RPMI7951 (cell line): ENCODE data around the gene DEFB132. TPM values are rescaled to one million over a fixed set of nuclear protein-coding genes. Genes with fewer than 3 reads are reported as not detected.
"Not testable (repeated sequence)": the region's sequence is repeated elsewhere in the genome, so short reads cannot be mapped to it uniquely, and the experiment has no call there.

Source experiments
- DNase-seq: peaks from one replicate; pipeline ENCODE4 v3.0.0-alpha.2; 2012; ENCODE audit warnings: low read depth
- total RNA-seq: library from RNA; depleted of rRNA; stranded (reverse); fragments of >200 nt; shearing (Covaris generic); gene quantifications from 2 replicates; pipeline ENCODE4 v1.2.3, GENCODE V29; 2014; rRNA removed

Gene DEFB132
- total RNA-seq = not detected in 2 replicates

GRCh38 chr20:257419-257818 lies at the start of gene DEFB132:
Gene DEFB132 (plus strand): TSS chr20:257724. CDS start chr20:257779, 55 bp downstream.
- DNase-seq = no peak

- DNase-seq = peak; percentile 71
Observed at GRCh38 chr20:208942-209566, 48.5 kb upstream of the DEFB132 start.

DNA sequence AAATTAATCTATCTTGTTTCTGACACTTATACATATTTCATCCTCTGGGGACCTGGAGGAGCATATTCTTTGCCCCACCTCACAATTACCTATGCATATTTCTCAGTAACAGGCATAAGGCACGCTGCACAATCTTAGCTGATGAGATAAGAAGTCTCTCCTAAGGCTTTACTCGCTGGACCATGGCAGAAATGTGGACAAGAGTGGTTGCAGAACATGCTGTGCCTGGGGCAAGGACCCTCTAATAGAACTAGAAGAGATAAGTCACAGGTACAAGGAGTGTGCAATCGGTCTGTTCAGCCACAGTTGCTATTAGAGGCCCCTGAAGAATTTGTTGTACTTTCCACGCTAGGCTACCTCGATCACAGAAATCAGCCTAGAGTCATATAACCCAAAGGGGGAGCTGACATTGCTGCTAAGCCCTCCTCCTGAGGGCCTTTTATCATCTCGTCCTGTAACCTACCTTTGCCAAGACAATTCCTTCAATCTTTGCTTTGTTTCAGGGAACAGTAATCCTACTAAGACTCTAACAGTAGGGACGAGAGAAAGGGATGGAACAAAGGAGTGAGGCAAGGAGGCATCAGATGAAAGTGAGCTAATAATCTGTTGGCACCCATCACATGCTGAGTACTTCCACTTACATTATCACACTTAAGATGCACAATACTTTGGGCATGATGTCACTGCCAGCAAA lies 46.6 kb upstream of the DEFB132 start:
- DNase-seq = no peak

- DNase-seq = no peak
Observed at GRCh38 chr20:214383-214782, 43.1 kb upstream of the DEFB132 start.

GRCh38 chr20:215796-216195 lies 41.7 kb upstream of the DEFB132 start:
- no peak for DNase-seq

GRCh38 chr20:217266-217665 lies 40.3 kb upstream of the DEFB132 start:
- DNase-seq = no peak

GRCh38 chr20:219290-220115 lies 38.0 kb upstream of the DEFB132 start:
- peak; percentile 43 for DNase-seq

- DNase-seq = no peak
Observed at GRCh38 chr20:221258-221830, 36.2 kb upstream of the DEFB132 start.

DNA sequence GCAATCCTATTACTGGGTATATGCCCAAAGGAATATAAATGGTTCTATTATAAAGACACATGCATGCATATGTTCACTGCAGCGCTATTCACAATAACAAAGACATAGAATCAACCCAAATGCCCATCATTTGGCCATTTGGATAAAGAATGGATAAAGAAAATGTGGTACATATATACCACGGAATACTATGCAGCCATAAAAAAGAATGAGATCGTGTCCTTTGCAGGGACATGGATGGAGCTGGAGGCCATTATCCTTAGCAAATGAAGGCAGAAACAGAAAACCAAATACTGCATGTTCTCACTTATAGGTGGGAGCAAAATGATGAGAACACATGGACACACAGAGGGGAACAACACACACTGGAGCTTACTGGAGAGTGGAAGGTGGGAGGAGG lies 31.6 kb upstream of the DEFB132 start:
- not testable (repeated sequence) for DNase-seq

DNA sequence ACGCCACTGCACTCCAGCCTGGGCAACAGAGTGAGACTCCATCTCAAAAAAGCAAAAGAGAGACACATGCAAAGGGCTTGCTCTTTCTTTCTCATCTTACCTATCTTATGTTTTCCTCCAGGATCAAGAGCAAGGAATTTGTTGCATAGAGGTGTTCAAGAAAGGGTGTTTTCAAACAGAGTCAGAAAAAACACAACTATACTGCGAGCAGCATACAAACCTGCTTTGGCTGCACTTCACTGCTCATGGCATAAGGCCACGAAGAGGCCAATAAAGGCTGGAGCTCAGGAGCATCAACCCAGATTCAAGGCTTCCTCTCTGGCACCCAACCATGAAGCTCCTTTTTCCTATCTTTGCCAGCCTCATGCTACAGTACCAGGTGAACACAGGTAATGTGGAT lies 30.6 kb upstream of the DEFB132 start, which contains the start of gene DEFB129:
Gene DEFB129, plus strand, starts transcription at position 301 of the 400 bp plus-strand sequence. Its CDS starts 31 bp downstream, at position 332.
- no peak for DNase-seq

GRCh38 chr20:227439-228105 lies 30.0 kb upstream of the DEFB132 start:
- no peak for DNase-seq

DNA sequence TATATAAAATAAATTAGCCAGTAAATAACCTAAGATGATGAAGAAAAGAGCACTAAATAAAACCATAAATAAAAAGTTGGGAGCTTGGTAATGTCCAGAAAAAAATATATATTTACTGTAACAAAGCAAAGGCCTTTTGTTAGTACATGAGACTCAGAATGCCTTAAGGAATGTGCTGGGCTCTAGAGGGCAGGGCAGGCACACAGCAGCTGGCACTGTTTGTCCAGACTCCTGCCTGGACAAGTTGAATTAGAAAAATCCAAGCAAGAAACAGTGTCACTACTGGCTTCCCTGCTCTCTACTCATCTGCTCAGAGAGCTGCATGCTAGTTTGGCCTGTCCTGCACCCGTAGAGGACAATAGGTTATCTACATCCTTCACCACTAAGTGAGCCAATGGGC lies 21.6 kb upstream of the DEFB132 start:
- DNase-seq = peak; percentile 31

GRCh38 chr20:237489-237888 lies 20.0 kb upstream of the DEFB132 start:
- DNase-seq = no peak

DNA sequence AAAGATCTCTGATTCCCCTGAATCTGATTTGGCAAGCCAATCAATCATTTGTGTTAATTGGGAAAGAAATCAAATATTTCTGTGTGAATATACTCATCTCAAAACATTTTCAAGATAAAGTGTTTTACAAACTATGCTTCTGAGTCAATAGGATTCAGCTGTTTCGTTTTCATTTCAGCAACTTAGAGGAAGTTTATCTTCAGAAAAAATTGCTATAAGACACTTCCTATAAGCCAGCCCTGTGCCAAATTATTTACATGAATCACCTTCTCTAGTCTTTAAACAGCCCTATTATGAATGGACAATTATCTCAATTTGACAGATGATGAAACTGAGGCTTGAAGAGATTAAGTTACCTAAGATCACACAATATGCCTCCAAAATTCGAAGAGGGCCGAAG lies 19.6 kb upstream of the DEFB132 start:
- no peak for DNase-seq

DNA sequence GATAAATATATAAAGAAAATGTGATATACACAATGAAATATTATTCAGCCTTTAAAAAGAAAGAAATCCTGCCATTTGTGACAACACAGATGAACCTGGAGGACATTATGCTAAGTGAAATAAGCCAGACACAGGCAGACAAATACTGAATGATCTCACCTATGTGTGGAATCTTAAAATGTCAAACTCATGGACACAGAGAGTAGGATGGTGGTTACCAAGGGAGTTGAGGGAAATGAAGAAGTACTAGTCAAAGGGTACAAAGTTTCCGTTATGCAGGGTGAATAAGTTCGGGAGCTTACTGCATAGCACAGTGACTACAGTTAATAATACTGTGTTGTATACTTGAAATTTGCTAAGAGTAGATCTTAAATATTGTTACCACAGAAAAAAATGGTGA lies 14.6 kb upstream of the DEFB132 start:
- no peak for DNase-seq

DNA sequence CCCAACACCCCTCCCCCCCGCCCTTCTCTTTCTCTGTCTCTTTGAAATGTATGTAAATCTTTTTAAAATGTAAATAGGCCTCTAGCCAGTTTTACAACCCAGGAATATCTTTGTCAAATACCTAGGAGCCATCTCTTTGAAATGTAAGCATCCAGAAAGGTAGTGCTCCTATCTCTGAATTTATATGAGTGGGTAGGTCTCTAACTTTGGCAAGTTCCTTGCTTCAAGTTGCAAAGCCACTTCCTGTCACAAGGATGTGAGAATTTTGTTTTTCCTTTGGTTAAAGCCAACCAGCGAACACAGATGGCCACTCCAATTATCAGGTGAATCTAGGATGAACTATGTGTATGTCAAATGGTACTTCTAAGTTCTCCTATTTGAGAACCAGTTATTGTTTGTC lies 6.2 kb upstream of the DEFB132 start:
- no peak for DNase-seq

DNA sequence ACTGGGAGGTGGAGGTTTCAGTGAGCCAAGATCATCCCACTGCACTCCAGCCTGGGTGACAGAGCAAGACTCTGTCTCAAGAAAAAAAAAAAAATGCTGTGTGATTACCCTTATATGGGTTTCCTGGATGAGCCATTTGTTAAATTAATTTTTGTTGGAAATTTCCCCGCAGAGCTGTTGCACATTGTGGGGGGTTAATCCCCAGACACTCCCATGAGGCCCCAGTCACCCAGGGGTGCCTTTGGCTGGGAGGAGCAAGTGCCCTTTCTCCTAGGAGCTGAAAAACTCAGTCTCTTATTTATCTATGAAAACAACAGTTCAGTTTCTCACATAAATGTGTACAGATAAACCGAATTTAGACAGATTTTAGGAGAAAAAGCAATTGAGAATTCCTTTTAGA lies 4.7 kb upstream of the DEFB132 start:
- DNase-seq = no peak

- not testable (repeated sequence) for DNase-seq
Observed at GRCh38 chr20:253447-253846, 4.1 kb upstream of the DEFB132 start.

- no peak for DNase-seq
Observed at GRCh38 chr20:258269-258858, 840 bp downstream of the DEFB132 start.

DNA sequence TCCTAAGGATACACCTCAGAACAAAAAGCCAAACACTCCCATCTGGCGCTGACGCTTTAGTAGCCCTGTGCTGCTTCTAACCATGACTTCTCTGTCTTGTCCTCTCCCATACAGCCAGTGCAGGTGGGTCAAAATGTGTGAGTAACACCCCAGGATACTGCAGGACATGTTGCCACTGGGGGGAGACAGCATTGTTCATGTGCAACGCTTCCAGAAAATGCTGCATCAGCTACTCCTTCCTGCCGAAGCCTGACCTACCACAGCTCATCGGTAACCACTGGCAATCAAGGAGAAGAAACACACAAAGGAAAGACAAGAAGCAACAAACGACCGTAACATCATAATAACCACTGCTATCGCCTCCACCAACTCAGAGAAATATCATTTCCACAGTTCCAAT lies 1.4 kb downstream of the DEFB132 start:
- DNase-seq = peak; percentile 59

DNA sequence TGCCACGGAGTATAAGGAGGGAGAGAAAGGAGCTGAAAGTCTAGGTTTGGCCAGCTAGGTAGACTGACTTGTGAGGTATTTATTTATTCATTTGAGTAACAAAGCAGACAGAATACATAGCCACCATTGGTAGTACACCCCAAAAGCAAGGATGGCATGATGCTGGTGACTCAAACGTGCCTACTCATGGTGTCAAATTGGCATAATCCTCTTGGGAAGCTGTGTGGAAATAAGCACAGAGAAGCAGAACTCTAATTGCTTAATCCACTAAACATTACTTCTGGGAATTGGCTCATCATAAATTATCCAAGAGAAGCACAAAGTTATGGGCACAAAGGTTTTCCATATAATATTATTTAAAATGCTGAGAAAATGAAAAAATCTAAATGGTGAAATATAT lies 2.5 kb downstream of the DEFB132 start:
- DNase-seq = no peak
